Uterus (tissue), 4 donors: ENCODE data around the gene FAM117A. TPM values are rescaled to one million over a fixed set of nuclear protein-coding genes. Genes with fewer than 3 reads are reported as not detected.

ENCODE experiments used
- DNase-seq, 2 donors: peaks; one replicate each; pipeline ENCODE4 v3.0.0-alpha.2; 2019 to 2020
- H3K27ac ChIP-seq, 2 donors: fragments of 200-600 bp; sonication (generic); 1 replicate in 1 of 2; 2 replicates in 1 of 2; pipeline ENCODE4 v1.5.1; 2016 to 2018
- H3K27me3 ChIP-seq, 2 donors: fragments of 200-600 bp; sonication (generic); one replicate each; pipeline ENCODE4 v1.5.1; 2018 to 2019; ENCODE audit warnings: control low read depth in 1 of 2
- H3K36me3 ChIP-seq, 2 donors: fragments of 200-600 bp; sonication (generic); one replicate each; pipeline ENCODE4 v1.5.1; 2019; ENCODE audit warnings: control low read depth in 1 of 2
- H3K4me1 ChIP-seq, 2 donors: fragments of 200-600 bp; sonication (generic); one replicate each; pipeline ENCODE4 v1.5.1; 2018 to 2019; ENCODE audit warnings: control low read depth in 1 of 2
- H3K4me3 ChIP-seq, 2 donors: fragments of 200-600 bp; sonication (generic); 1 replicate in 1 of 2; 2 replicates in 1 of 2; pipeline ENCODE4 v1.5.1; 2018 to 2019; ENCODE audit warnings: mild to moderate bottlenecking in 1 of 2
- H3K9me3 ChIP-seq, 2 donors: fragments of 200-600 bp; sonication (generic); one replicate each; pipeline ENCODE4 v1.5.1; 2019; ENCODE audit warnings: control low read depth in 1 of 2
- POLR2A ChIP-seq, 2 donors: fragments of 450-650 bp; IDR thresholded peaks; one replicate each; pipeline ENCODE4 v1.6.1; 2016; ENCODE audit warnings: antibody characterized with exemption in 2 of 2, mild to moderate bottlenecking in 1 of 2, moderate library complexity in 1 of 2
- intact Hi-C: fragments of 100-400 bp; cut with DNase I; formaldehyde crosslinking; loops from one replicate; pipeline ENCODE4 v1.15.1; 2023; ENCODE audit warnings: low total_unique reads
- total RNA-seq, 4 donors: library from RNA; depleted of rRNA in 3 of 4; stranded (reverse); fragments of >200 nt in 3 of 4; gene quantifications; one replicate each; pipeline versions ENCODE4 v1.1.0 to v1.2.4, GENCODE V29; 2014 to 2023
- TF ChIP-seq, protein P1 (sequence below), 4 experiments: fragments of 200-600 bp in 2 of 4; fragments of 450-650 bp in 2 of 4; sonication (generic) in 2 of 4; IDR thresholded peaks; one replicate each; pipeline ENCODE4 v1.5.1; 2016 to 2019; ENCODE audit warnings: antibody characterized with exemption in 4 of 4, mild to moderate bottlenecking in 2 of 4, moderate library complexity in 1 of 4
- donor health status: DM: yes; HTN: yes; CAD: no.

The FAM117A gene
- total RNA-seq, 4 donors from 2014 or later: 2.6 to 40.2 (median 19.5) TPM

- H3K27ac ChIP-seq: peak overlapping the region; percentile 42 to 71
- intact Hi-C loops: no loop called here
- TF ChIP-seq POLR2A (IDR thresholded peaks at IDR 0.05): no peak
- TF ChIP-seq, protein P1, sequence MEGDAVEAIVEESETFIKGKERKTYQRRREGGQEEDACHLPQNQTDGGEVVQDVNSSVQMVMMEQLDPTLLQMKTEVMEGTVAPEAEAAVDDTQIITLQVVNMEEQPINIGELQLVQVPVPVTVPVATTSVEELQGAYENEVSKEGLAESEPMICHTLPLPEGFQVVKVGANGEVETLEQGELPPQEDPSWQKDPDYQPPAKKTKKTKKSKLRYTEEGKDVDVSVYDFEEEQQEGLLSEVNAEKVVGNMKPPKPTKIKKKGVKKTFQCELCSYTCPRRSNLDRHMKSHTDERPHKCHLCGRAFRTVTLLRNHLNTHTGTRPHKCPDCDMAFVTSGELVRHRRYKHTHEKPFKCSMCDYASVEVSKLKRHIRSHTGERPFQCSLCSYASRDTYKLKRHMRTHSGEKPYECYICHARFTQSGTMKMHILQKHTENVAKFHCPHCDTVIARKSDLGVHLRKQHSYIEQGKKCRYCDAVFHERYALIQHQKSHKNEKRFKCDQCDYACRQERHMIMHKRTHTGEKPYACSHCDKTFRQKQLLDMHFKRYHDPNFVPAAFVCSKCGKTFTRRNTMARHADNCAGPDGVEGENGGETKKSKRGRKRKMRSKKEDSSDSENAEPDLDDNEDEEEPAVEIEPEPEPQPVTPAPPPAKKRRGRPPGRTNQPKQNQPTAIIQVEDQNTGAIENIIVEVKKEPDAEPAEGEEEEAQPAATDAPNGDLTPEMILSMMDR (IDR thresholded peaks at IDR 0.05): no peak
- H3K9me3 ChIP-seq: no peaks in the 10 kb centered on the region
- H3K36me3 ChIP-seq: no peaks in the 10 kb centered on the region
- H3K4me3 ChIP-seq: no peak overlapping the region
- no peaks in the 10 kb centered on the region for H3K27me3 ChIP-seq
- H3K4me1 ChIP-seq: peaks cover 9 to 12% of the 10 kb centered on the region in 2 donors
- DNase-seq: no peak
These were observed 75.1 kb downstream of the FAM117A start for GRCh38 chr17:49688848-49689247.

DNA sequence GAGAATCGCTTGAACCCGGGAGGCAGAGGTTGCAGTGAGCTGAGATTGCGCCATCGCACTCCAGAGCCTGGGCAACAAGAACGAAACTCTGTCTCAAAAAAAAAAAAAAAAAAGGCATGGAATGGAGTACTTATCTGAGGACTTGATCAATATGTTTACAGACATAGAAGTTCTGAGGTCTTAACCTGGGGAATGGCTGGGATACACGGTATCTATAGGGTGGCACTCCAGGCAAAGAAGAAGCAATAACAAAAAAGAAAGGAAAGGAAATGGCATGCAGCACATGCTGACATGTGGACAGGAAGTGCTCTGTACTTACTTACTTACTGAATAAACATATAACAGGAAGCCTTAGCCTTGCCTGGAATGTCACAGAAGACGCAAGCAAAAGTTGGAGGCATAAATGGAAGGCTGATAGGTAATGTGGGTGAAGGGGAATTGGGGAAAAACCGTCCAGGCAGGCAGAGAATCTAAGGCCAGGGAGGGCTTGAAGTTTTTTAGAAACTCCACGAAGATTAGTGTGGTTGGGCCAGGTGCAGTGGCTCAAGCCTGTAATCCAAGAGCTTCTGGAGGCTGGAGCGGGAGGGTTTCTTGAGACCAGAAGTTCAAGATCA is 75.9 kb downstream of the FAM117A start:
- H3K4me1 ChIP-seq: peaks cover 9 to 12% of the 10 kb centered on the region in 2 donors
- no peak overlapping the region for H3K4me3 ChIP-seq
- intact Hi-C loops: no loop called here
- TF ChIP-seq, protein P1 (IDR thresholded peaks at IDR 0.05): no peak
- TF ChIP-seq POLR2A (IDR thresholded peaks at IDR 0.05): no peak
- H3K27me3 ChIP-seq: no peaks in the 10 kb centered on the region
- no peak for DNase-seq
- H3K9me3 ChIP-seq: no peaks in the 10 kb centered on the region
- H3K27ac ChIP-seq: peak overlapping the region; percentile 42 to 71
- H3K36me3 ChIP-seq: no peaks in the 10 kb centered on the region

DNA sequence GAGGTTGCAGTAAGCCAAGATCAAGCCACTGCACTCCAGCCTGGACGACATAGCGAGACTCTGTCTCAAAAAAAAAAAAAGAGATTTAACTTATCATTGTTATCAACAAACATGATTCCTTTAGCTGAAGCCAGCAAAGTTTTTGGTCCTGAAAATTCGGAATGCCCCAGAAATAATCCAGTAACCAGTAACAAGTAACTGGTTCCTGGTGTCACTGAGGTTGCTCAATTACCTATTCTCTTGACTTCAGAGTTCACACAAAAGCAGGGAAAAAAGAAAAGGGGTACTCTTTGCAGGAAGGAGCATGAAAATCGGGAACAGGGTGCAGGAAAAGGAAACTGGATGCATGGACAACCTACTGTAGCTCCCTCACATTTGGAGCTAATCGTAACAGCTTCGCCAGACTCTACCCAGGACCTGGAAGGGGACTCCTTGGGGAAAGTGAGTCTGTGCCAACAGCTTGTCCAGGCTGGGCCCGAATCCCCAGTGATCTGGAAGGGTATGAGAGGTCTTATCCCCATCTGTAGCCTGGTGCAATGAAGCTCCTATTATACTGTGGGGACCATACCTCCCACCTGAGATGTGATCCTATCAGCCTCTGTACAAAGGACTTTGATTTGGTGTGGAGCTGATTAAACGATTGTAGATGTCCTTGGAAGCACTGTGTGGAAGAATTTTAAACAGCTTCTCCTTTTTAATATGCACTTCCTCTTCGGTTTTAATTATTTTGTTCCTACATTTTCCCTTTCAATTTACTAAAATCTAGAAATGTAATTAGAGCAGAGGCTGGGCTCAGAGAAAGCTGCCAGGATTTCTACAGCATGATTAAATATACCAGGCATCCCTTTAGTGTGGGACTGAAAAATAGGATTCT is 82.6 kb downstream of the FAM117A start:
- TF ChIP-seq POLR2A (IDR thresholded peaks at IDR 0.05): no peak
- TF ChIP-seq, protein P1 (IDR thresholded peaks at IDR 0.05): no peak
- intact Hi-C loops: no loop called here
- peak overlapping the region; percentile 37 for H3K27ac ChIP-seq

GRCh38 chr17:49680314-49680713 is 83.6 kb downstream of the FAM117A start:
- no peaks in the 10 kb centered on the region for H3K9me3 ChIP-seq
- DNase-seq: no peak
- peaks cover 5% of the 10 kb centered on the region in 2 donors for H3K4me1 ChIP-seq
- H3K27me3 ChIP-seq: no peaks in the 10 kb centered on the region
- no peak overlapping the region for H3K4me3 ChIP-seq
- intact Hi-C loops: no loop called here
- H3K27ac ChIP-seq: no peak overlapping the region
- TF ChIP-seq, protein P1 (IDR thresholded peaks at IDR 0.05): no peak
- no peak for TF ChIP-seq POLR2A (IDR thresholded peaks at IDR 0.05)
- no peaks in the 10 kb centered on the region for H3K36me3 ChIP-seq

More for the DNA sequence above, 82.6 kb downstream of the FAM117A start:
- Histone ChIP-seq H3K4me1 (no peaks in the 10 kb centered on the region), H3K4me3 (no peak overlapping the region), H3K36me3 (no peaks in the 10 kb centered on the region), H3K27me3 (no peaks in the 10 kb centered on the region), H3K9me3 (no peaks in the 10 kb centered on the region)
- DNase-seq: no peak
